SHP77 (cell line): ENCODE measurements around the gene FLACC1.

Experiments used
- DNase-seq, 2 experiments: peaks; one replicate each; lab custom pipeline; 2025; lab: John Stamatoyannopoulos, UW

The FLACC1 gene

DNA sequence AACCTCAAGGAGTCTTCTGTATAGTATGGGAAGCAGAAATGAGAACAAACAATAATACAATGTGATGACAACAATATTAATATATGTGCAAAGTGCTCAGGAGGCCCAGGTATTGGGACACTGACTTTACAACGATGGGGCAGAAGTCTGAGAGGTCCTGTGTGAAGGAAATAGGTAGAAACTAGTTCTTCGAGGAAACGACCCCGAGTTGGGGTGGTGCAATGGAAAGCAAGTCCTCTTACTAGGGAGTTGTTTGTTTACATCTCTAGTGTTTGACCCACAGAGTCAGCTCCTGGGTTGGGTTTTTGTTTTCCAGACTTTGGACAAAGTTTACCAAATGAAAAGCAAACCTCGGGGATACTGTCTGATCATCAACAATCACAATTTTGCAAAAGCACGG is 80.6 kb downstream of the FLACC1 start:
- no peak for DNase-seq

- DNase-seq, result no peak
These were observed 81.2 kb downstream of the FLACC1 start for GRCh38 chr2:201275990-201276389.

DNA sequence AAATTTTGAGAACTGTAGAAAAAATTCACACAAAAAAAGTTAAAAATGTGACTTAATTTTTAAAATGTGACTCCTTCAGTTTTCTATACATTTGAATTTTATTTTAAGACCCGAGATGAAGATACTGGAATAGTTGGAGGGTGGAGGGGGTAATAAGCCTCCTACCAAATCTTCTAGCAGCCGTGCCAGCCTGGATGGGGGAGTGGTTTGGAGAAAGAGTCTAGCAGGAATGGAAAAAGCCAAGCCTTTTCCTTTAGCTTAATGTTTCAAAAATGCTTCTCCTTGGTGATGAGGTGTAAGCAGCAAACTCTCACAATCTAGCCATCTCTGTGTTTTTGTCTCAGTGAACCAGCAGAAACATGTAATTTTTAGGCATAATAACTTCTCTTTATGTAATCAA is 82.1 kb downstream of the FLACC1 start:
- DNase-seq, result no peak

GRCh38 chr2:201273330-201273983 is 83.7 kb downstream of the FLACC1 start:
- DNase-seq, result no peak

DNA sequence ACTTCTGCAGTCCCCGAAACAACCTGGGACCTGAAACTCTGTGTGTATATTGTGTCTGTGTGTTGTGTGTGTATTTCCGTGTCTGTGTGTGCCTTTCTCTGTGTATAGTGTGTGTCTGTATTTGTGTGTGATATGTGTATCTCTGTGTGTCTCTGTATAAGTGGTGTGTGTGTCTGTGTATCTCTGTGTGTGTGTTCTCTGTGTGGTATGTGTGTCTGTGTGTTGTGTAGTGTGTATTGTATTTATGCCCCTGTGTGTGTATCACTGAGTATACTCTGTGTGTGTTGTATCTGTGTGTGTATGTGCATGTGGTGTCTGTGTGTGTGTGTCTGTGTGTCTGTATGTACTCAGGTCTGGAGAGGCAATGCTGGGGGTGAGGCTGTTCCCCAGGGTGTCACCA is 85.2 kb downstream of the FLACC1 start:
- DNase-seq, result no peak

DNA sequence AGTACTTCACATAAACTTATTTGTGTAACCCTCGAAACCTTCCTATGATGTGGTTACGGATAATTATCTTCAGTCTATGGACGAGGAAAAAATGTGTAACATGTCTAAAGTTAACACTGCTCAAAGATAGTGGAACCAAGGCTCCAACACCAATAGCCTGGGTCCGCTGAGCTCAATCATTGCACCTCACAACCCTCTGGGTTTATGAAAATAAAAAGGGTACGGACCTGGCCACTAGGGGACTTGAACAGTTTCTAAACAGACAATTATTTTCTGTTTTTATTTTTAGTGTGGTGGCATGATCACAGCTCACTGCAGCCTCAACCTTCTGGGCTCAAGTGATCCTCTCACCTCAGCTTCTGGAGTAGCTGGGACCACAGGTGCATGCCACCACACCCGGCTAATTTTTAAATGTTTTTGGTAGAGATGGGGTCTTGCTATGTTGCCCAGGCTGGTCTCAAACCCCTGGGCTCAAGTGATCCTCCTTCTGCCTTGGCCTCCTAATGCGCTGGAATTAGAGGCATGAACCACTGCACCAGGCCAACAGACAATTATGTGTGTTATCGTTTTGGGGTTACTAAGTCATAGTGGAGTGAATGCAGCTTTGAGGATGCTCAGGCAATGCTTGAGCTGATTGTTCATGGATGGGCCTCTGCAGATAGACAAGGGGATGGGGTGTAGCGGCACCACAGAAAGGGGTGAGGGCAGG is 86.7 kb downstream of the FLACC1 start:
- no peak for DNase-seq

DNA sequence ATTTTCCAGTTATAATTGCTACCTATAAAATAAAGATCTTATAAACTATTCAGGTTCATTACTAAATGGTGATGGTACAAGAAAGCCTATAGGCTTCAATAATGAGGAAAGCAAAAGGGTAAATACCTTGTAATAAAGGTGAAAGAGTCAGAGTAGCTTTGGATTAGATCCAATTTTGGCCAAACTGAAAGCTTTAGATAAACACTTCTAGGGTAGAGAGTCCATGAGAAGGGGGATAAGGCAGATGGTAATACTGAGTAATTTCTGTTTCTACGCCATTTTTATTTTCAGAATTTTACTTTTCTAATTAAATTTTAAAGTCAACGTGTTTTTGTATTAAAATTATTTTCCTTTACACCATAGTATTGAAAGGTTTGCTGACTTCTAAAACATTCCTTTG is 87.4 kb downstream of the FLACC1 start:
- DNase-seq, result no peak

DNA sequence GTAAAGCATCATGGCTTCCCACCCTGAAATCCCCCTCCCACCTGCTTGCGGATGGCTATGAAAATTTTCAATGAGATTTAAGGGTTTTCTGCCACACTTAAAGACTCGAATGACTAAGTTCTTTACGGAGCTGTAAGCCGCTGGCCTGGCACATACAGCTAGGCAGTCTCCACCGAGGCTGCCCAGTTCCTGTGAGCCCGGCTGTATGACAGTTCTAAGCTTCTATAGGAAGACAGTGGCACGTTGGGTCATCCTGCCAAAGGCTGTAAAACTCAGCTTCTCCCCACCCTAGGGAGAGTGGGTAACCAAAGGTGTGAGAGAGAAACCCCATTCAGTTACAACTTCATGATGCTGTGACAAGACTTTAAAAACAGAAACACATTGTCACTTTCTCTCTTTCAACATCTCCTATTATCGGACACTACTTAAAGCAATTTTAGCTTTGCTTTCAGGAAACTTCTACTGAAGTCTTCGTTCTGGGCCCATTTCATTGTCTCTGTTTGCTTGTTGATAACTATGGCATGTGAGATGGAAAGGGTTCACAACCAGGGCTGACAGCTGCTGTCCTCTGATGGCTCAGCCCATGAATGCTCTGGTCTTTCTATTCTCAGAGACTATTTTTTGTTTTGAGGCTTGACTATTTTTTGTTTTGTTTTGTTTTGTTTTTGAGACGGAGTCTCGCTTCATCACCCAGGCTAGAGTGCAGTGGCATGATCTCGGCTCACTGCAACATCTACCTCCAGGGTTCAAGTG is 89.7 kb downstream of the FLACC1 start:
- DNase-seq, result no peak

GRCh38 chr2:201266629-201267028 is 90.5 kb downstream of the FLACC1 start:
- DNase-seq, result no peak

GRCh38 chr2:201264472-201265173 is 92.5 kb downstream of the FLACC1 start:
- DNase-seq, result no peak

GRCh38 chr2:201263779-201264178 is 93.4 kb downstream of the FLACC1 start:
- DNase-seq, result no peak

DNA sequence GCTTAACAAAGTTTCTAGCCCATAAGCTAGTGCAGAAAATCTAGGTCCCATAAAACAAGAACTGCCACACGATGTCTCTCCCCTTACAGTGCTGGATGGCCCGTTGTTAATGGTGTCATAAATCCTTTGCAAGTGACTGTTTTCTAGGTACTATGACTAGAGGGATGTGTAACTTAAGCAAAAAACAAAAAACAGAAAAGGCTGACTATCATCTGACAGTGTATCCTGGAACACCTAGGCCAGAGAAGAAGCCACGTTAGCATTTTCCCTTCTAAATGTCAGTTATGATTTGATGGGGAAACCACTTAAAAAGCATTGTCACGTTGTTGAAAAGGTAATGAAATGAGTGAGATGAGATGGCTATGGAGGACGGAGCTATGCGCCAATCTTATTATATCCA is 94.4 kb downstream of the FLACC1 start:
- no peak for DNase-seq

- DNase-seq, result no peak
These were observed 95.2 kb downstream of the FLACC1 start for GRCh38 chr2:201261906-201262305.

DNA sequence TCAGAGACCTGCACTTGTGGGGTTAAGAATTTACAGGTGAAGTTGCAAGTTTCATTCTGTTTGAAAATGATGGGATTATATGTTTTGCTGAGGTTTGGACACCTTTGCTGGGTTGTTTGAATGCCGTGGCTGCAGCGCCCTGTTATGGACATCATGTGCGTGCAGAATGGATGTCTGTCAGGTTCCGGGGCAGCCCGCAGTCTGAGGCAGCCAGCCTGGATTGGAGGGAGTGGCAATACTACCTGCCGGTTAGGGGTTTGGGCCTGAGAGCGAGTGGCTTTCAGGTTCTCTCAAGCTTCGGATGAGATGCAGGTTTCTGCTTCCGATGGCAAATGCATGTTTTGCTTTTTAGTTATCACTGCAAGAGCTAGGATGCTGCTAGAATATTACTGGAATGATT is 95.7 kb downstream of the FLACC1 start:
- no peak for DNase-seq

DNA sequence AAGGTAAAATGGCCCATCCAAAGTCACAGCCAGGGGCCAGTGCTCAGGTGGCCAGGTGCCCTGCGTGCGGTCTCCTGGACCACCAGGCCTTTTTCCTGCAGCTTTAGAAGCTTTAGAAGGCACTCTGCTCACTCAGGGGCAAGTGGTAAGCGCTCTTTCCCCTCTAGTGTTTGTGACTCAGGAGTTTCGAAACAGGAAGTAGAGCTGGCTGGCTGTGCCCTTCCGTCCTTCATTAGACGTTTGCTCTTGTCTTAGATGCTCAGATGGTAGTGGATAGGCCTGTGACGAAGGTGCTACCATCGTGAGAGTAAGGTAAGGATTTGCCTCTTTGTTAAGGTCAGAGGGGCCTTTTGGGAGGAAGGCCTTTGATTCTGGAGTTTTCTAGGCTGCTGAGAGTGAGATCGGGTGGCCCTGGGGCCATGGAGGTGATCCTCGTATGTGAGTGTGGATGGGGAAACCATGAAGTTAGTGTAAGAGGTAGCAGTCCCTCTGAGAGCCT is 96.8 kb downstream of the FLACC1 start, which contains the start of gene CASP8:
CASP8 (plus strand) TSS at position 235 of the 499 bp plus-strand sequence. CDS start 5,951 bp downstream, outside the sequence.
- DNase-seq, result no peak

GRCh38 chr2:201258666-201259615 is 98.2 kb downstream of the FLACC1 start:
- no peak for DNase-seq

DNA sequence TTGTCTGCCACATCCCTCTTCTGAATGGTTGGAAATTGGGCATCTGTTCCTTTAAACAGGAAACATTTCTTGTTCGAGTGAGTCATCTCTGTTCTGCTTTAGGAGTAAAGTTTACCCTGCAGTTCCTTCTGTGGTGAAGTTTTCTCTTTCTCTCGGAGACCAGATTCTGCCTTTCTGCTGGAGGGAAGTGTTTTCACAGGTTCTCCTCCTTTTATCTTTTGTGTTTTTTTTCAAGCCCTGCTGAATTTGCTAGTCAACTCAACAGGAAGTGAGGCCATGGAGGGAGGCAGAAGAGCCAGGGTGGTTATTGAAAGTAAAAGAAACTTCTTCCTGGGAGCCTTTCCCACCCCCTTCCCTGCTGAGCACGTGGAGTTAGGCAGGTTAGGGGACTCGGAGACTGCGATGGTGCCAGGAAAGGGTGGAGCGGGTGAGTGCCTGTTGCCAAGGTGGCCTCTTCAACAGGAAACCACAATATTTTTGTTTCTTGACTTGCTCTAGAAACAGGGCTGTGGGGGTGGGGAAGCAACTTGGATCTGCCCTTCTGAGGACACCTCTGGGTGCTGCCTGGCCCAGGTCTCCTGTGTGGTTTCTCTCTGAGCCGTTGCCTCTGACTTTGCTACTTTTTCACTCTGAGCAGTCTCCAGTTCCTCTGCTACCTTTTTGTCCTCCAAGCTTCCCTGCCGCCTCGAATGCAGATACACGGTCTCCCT is 99.0 kb downstream of the FLACC1 start:
- DNase-seq, result peak in 1 of 2 experiments; percentile 23

DNA sequence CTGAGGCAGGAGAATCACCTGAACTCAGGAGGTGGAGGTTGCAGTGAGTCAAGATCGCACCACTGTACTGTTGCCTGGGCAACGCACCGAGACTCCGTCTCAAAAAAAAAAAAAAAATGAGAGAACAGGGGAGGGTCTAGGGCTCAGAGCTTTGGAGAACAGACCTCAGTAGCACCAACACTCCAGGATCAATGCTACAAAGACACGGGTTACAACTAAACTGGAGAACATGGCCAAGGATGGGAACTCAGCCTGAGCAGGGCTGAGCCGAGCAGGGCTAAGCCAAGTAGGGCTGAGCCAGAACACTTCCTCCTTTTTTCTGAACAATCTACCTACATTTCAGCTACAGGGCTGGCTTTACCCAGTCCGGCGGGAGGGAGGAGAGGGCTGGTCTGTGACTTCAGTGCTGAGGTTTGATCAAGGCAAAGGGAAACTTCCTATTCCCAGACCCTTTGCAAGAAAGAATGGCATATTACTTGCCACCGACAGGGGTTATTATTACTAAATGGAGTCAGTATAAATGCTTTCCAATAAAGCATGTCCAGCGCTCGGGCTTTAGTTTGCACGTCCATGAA is 99.7 kb downstream of the FLACC1 start:
- DNase-seq, result no peak

- DNase-seq, result no peak
These were observed 101.1 kb downstream of the FLACC1 start for GRCh38 chr2:201256082-201256481.
